PC-3 (cell line): ENCODE data around the gene TUBG2. TPM values are rescaled to one million over a fixed set of nuclear protein-coding genes. Genes with fewer than 3 reads are reported as not detected.
A peak's percentile ranks its signal among the peaks of the same experiment; 100 is the strongest.

Experiments used
- ATAC-seq: fragments of 200-7000 bp; cut with Tn5 transposase; 2 replicates; pipeline ENCODE4 v1.9.1; 2020; ENCODE audit warnings: mild to moderate bottlenecking, moderate library complexity
- BruUV-seq: library from RNA; stranded (reverse); fragments of 400-500 nt; replicated peaks from 2 replicates; lab custom pipeline; 2021; lab: Mats Ljungman, UMichigan
- CTCF ChIA-PET: fragments of 300-600 bp; sonication (Branson Sonifier 250); formaldehyde crosslinking; loops from one replicate; lab custom pipeline; 2022; ENCODE audit warnings: antibody characterized with exemption; lab: Charles Lee
- POLR2A ChIA-PET: fragments of 300-600 bp; sonication (Branson Sonifier 250); formaldehyde crosslinking; loops from one replicate; lab custom pipeline; 2022; ENCODE audit warnings: antibody characterized with exemption; ENCODE audit not compliant: unreplicated experiment; lab: Charles Lee
- DNase-seq: peaks from one replicate; pipeline ENCODE4 v3.0.0-alpha.2; 2015
- H2AFZ ChIP-seq: fragments of 300-600 bp; sonication (generic); 2 replicates; pipeline ENCODE4 v1.6.0; 2016; ENCODE audit warnings: antibody characterized with exemption, low read length
- H3F3A ChIP-seq: fragments of 300-600 bp; sonication (generic); one replicate; pipeline ENCODE4 v1.6.0; 2017; ENCODE audit warnings: antibody characterized with exemption, low read length, control low read depth, mild to moderate bottlenecking; ENCODE audit not compliant: unreplicated experiment
- H3K27ac ChIP-seq: fragments of 300-600 bp; sonication (generic); 2 replicates; pipeline ENCODE4 v1.5.1; 2016; ENCODE audit warnings: mild to moderate bottlenecking, low read length
- H3K27me3 ChIP-seq: fragments of 300-600 bp; sonication (generic); 2 replicates; pipeline ENCODE4 v1.6.1; 2016; ENCODE audit warnings: low read length, mixed read lengths
- H3K36me3 ChIP-seq: fragments of 300-600 bp; sonication (generic); 2 replicates; pipeline ENCODE4 v1.6.1; 2016; ENCODE audit warnings: low read depth, mixed run types, low read length, mixed read lengths
- H3K4me1 ChIP-seq: fragments of 300-600 bp; sonication (generic); 2 replicates; pipeline ENCODE4 v1.5.1; 2016; ENCODE audit warnings: low read length; ENCODE audit not compliant: insufficient read depth
- H3K4me2 ChIP-seq: fragments of 300-600 bp; sonication (generic); 2 replicates; pipeline ENCODE4 v1.6.0; 2016; ENCODE audit warnings: low read length
- H3K4me3 ChIP-seq: fragments of 300-600 bp; sonication (generic); 2 replicates; pipeline ENCODE4 v1.5.1; 2016; ENCODE audit warnings: mild to moderate bottlenecking, low read length, mixed read lengths
- H3K79me2 ChIP-seq: fragments of 300-600 bp; sonication (generic); 2 replicates; pipeline ENCODE4 v1.6.1; 2017; ENCODE audit warnings: low read length, mixed read lengths
- H3K9ac ChIP-seq: fragments of 300-600 bp; sonication (generic); 2 replicates; pipeline ENCODE4 v1.6.0; 2016; ENCODE audit warnings: mild to moderate bottlenecking, low read length
- H3K9me2 ChIP-seq: fragments of 300-600 bp; sonication (generic); replicated peaks from 2 replicates; pipeline ENCODE4 v1.6.1; 2016; ENCODE audit warnings: mixed run types, low read length, mixed read lengths
- H3K9me3 ChIP-seq: fragments of 300-600 bp; sonication (generic); 2 replicates; pipeline ENCODE4 v1.6.1; 2016; ENCODE audit warnings: low read length, mixed read lengths
- H4K20me1 ChIP-seq: fragments of 300-600 bp; sonication (generic); 2 replicates; pipeline ENCODE4 v1.6.1; 2016; ENCODE audit warnings: low read length, mixed read lengths
- EZH2 ChIP-seq: fragments of 300-600 bp; sonication (generic); IDR thresholded peaks from one replicate; pipeline ENCODE4 v1.6.1; 2017; ENCODE audit warnings: antibody characterized with exemption, mild to moderate bottlenecking, low read length; ENCODE audit not compliant: unreplicated experiment
- EZH2phosphoT487 ChIP-seq: fragments of 300-600 bp; sonication (generic); IDR thresholded peaks from 2 replicates; pipeline ENCODE4 v1.6.1; 2018; ENCODE audit warnings: mild to moderate bottlenecking, antibody characterized with exemption, low read length, borderline replicate concordance
- intact Hi-C: fragments of 100-400 bp; cut with micrococcal nuclease; formaldehyde crosslinking; loops from 2 replicates; pipeline ENCODE4 v1.9.0; 2023
- total RNA-seq: library from RNA; depleted of rRNA; stranded (reverse); fragments of >200 nt; gene quantifications from 2 replicates; pipeline ENCODE4 v1.2.3, GENCODE V29; 2014
- TF ChIP-seq, protein P1 (sequence below): fragments of 300-600 bp; sonication (generic); conservative IDR thresholded peaks from 2 replicates; pipeline ENCODE4 v1.5.1; 2017; ENCODE audit warnings: antibody characterized with exemption, low read depth, mild to moderate bottlenecking, low read length

TUBG2 gene
- total RNA-seq, 1 experiment from 2014 or later, result 7.1 TPM

DNA sequence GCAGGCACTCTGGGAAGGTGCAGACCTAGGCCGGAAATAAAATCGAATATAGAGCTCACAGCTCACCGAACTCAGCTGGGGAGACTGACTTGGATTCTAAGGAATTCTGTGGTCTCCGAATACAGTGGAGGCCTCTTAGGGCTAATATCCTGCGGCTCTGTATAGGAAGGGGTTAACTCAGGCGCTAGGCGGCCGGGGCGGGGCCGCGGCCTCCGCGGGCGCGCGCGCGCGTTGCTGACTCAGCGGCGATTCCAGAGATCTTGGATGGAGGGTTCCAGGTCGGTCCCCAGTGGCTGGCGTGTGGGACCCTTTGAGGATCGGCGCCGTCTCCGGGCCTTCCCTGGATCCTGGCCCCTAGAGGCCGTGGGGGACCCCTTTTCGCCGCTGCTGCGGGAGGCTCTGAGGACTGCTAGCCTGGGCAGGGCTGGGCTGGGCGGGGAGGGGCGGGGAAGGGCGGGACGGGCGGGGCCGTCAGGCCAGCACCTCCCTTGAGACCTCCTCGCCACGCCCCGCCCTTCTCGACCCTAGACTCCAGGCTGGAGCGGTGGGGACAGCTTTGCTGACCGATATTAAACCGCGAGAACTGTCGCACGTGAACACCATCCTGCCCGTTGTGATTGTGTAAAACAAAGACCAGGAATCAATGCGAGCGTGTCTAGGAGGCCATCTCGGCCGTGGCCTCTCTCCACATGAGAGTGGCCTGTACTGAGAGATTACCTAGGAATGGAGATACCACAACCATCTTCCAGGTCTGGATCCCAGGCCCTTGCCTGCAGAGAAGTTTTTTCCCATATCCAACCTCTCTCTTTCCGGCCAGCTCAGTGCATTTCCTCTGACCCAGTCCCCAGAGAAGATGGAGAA lies 19.1 kb downstream of the TUBG2 start:
- H4K20me1 ChIP-seq, result 0 out of 2 replicates have a peak, but pooled peaks cover 4% of the 10 kb centered on the region
- ATAC-seq (peak; percentile 16), DNase-seq (peak; percentile 80)
- H3K9me2 ChIP-seq, result no peaks in the 10 kb centered on the region
- ChIA-PET CTCF (interaction anchor here (0.5 to 0.7 kb wide), 2 partner anchors 17 to 100 kb away, joined by 3 to 4 read pairs; partner anchors contain the start of gene PSMC3IP), POLR2A (interaction anchor here (1.0 kb wide), 1 partner anchor 12 kb away, joined by 3 read pairs; no protein-coding TSS in a partner anchor)
- H3K4me1 ChIP-seq, result peaks cover 44% of the 10 kb centered on the region
- H3K9ac ChIP-seq, result peak overlapping the region; percentile 79
- H3K27me3 ChIP-seq, result no peaks in the 10 kb centered on the region
- peaks cover 6% of the 10 kb centered on the region for H3F3A ChIP-seq
- TF ChIP-seq, protein P1, sequence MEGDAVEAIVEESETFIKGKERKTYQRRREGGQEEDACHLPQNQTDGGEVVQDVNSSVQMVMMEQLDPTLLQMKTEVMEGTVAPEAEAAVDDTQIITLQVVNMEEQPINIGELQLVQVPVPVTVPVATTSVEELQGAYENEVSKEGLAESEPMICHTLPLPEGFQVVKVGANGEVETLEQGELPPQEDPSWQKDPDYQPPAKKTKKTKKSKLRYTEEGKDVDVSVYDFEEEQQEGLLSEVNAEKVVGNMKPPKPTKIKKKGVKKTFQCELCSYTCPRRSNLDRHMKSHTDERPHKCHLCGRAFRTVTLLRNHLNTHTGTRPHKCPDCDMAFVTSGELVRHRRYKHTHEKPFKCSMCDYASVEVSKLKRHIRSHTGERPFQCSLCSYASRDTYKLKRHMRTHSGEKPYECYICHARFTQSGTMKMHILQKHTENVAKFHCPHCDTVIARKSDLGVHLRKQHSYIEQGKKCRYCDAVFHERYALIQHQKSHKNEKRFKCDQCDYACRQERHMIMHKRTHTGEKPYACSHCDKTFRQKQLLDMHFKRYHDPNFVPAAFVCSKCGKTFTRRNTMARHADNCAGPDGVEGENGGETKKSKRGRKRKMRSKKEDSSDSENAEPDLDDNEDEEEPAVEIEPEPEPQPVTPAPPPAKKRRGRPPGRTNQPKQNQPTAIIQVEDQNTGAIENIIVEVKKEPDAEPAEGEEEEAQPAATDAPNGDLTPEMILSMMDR, result no peak
- TF ChIP-seq EZH2phosphoT487 (no peak), EZH2 (no peak)
- peak overlapping the region; percentile 68 for H2AFZ ChIP-seq
- H3K27ac ChIP-seq, result peak overlapping the region; percentile 89
- H3K9me3 ChIP-seq, result no peaks in the 10 kb centered on the region
- no peaks in the 10 kb centered on the region for H3K36me3 ChIP-seq
- peak overlapping the region; percentile 96 for H3K4me2 ChIP-seq
- TSS peak; percentile 96 for BruUV-seq
- intact Hi-C loops, result loop anchor here (2.0 to 5.0 kb wide), 3 partner anchors 53 to 101 kb away; partner anchors contain the start of genes PSMC3IP, RETREG3 and TUBG1
- H3K4me3 ChIP-seq, result peak overlapping the region; percentile 63
- H3K79me2 ChIP-seq, result peaks cover 26% of the 10 kb centered on the region

DNA sequence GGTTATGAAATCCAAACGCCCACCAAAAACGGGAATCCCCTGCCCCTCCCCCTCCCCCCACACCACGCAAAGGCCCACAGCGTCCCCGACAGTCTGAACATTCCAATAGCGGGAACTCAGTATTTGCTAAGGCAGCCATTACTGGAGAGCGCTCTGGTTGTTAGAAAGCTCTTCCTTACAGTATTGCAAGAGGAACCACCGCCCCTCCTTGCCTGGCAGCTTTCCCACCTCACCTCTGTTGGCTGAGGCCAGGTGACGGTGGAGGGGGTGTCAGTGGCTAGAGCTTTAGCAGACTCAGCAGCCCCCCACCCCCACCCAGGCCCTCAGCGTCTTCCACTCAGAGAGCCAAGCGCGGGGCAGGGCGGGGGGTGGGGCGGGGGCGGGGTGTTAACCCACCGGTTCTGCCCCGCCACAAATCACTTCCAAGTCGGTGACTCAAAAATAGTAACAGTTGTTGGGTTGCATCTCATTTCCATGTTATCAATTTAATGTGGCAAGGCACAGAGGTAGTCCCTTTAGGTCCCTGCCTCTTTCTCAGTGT lies 19.9 kb downstream of the TUBG2 start:
- H3K4me2 ChIP-seq, result peak overlapping the region; percentile 96
- no peak for TF ChIP-seq EZH2phosphoT487
- no peak for TF ChIP-seq EZH2
- TF ChIP-seq, protein P1, result no peak
- peak overlapping the region; percentile 83 for H2AFZ ChIP-seq
- no peaks in the 10 kb centered on the region for H3K9me3 ChIP-seq
- H3K27me3 ChIP-seq, result no peaks in the 10 kb centered on the region
- H4K20me1 ChIP-seq, result 0 out of 2 replicates have a peak, but pooled peaks cover 4% of the 10 kb centered on the region
- H3K4me1 ChIP-seq, result peaks cover 48% of the 10 kb centered on the region
- no peaks in the 10 kb centered on the region for H3K9me2 ChIP-seq
- no peak for ATAC-seq
- H3K36me3 ChIP-seq, result no peaks in the 10 kb centered on the region
- DNase-seq, result peak; percentile 65
- intact Hi-C loops, result loop anchor here (2.0 to 5.0 kb wide), 3 partner anchors 54 to 102 kb away; partner anchors contain the start of genes PSMC3IP, RETREG3 and TUBG1
- ChIA-PET POLR2A (interaction anchor here (0.7 to 1.0 kb wide), 2 partner anchors 12 to 36 kb away, joined by 3 read pairs; no protein-coding TSS in a partner anchor), CTCF (interaction anchor here (0.6 to 1.3 kb wide), 5 partner anchors 10 to 101 kb away, joined by 3 to 16 read pairs (median 5); partner anchors contain the start of genes PSMC3IP, RETREG3 and TUBG1)
- peak overlapping the region; percentile 89 for H3K27ac ChIP-seq
- H3F3A ChIP-seq, result peaks cover 6% of the 10 kb centered on the region
- BruUV-seq, result no TSS peak
- peaks cover 26% of the 10 kb centered on the region for H3K79me2 ChIP-seq
- H3K4me3 ChIP-seq, result peak overlapping the region; percentile 63
- H3K9ac ChIP-seq, result peak overlapping the region; percentile 79
